A549 (cell line): ENCODE results near the gene LRRC2. TPM values are rescaled to one million over a fixed set of nuclear protein-coding genes. Genes with fewer than 3 reads are reported as not detected.

Experiments
- ATAC-seq, 2 experiments: fragments of 200-7000 bp in 1 of 2; fragments of >200 bp in 1 of 2; cut with Nextera tagmentation in 1 of 2; cut with Tn5 transposase in 1 of 2; 3 replicates each; pipeline versions ENCODE4 v1.8.0 to v1.9.1; 2018 to 2020; ENCODE audit warnings: mild to moderate bottlenecking in 1 of 2, moderate library complexity in 1 of 2
- CTCF ChIA-PET: fragments of 300-600 bp; sonication (Branson Sonifier 250); formaldehyde crosslinking; extraction: SDS; loops from one replicate; lab custom pipeline; 2021; ENCODE audit warnings: antibody characterized with exemption, inconsistent platforms; lab: Yijun Ruan, JAX
- POLR2A ChIA-PET: fragments of 350-600 bp; formaldehyde crosslinking; extraction: SDS; loops from one replicate; lab custom pipeline; 2021; ENCODE audit warnings: antibody characterized with exemption, inconsistent platforms; lab: Yijun Ruan, JAX
- DNase-seq, 2 experiments: peaks; one replicate each; pipeline versions ENCODE4 v3.0.0 to v3.0.0-alpha.2; 2011 to 2016; ENCODE audit warnings: low read depth in 1 of 2, low spot score in 1 of 2
- FAIRE-seq: peaks from 2 replicates; lab custom pipeline; 2011; peaks lifted over from hg19 to GRCh38; lab: Jason Lieb, UNC
- H3K27ac ChIP-seq, 2 experiments: fragments of >200 bp; sonication (Bioruptor Twin); formaldehyde crosslinking; 3 replicates each; pipeline ENCODE4 v1.5.1; 2016 to 2017
- H3K4me1 ChIP-seq: fragments of >200 bp; sonication (Bioruptor Twin); formaldehyde crosslinking; 3 replicates; pipeline ENCODE4 v1.6.1; 2016
- H3K4me2 ChIP-seq: fragments of >200 bp; sonication (Bioruptor Twin); formaldehyde crosslinking; 3 replicates; pipeline ENCODE4 v1.6.1; 2016
- H3K4me3 ChIP-seq: fragments of >200 bp; sonication (Bioruptor Twin); formaldehyde crosslinking; 3 replicates; pipeline ENCODE4 v1.5.1; 2016
- H3K9me3 ChIP-seq: fragments of >200 bp; sonication (Bioruptor Twin); formaldehyde crosslinking; 3 replicates; pipeline ENCODE4 v1.6.1; 2016
- BCL3 ChIP-seq: fragments of >200 bp; sonication (Bioruptor Twin); formaldehyde crosslinking; IDR thresholded peaks from 3 replicates; pipeline ENCODE4 v1.6.1; 2016
- BHLHE40 ChIP-seq: IDR thresholded peaks from 2 replicates; pipeline ENCODE4 v1.6.1; 2012; ENCODE audit warnings: low read depth, low read length, inconsistent platforms
- CHD2 ChIP-seq: fragments of 150-350 bp; IDR thresholded peaks from 2 replicates; pipeline ENCODE4 v1.6.1; 2014; ENCODE audit warnings: low read length; ENCODE audit not compliant: partially characterized antibody
- EHF ChIP-seq: fragments of 250-450 bp; sonication (Bioruptor Pico); IDR thresholded peaks from 2 replicates; pipeline ENCODE4 v1.5.0; 2020; ENCODE audit warnings: mild to moderate bottlenecking
- EHMT2 ChIP-seq: fragments of 200-600 bp; sonication (generic); IDR thresholded peaks from 2 replicates; pipeline ENCODE4 v1.6.1; 2016; ENCODE audit warnings: antibody characterized with exemption, low read depth, mild to moderate bottlenecking, moderate library complexity
- EP300 ChIP-seq, 2 experiments: fragments of >200 bp; sonication (Bioruptor Twin); formaldehyde crosslinking; IDR thresholded peaks; 2 replicates in 1 of 2; 3 replicates in 1 of 2; pipeline ENCODE4 v1.6.1; 2016 to 2017
- FOSL2 ChIP-seq, 2 experiments: fragments of 450-650 bp in 1 of 2; fragments of >200 bp in 1 of 2; sonication (Bioruptor Twin) in 1 of 2; formaldehyde crosslinking; IDR thresholded peaks; 2 replicates each; pipeline versions ENCODE4 v1.5.0 to v1.6.1; 2016 to 2020; ENCODE audit warnings: mild to moderate bottlenecking in 1 of 2, moderate library complexity in 1 of 2
- FOXS1 ChIP-seq: fragments of 250-450 bp; sonication (Bioruptor Pico); IDR thresholded peaks from 2 replicates; pipeline ENCODE4 v1.5.0; 2020; ENCODE audit warnings: mild to moderate bottlenecking, moderate library complexity
- HDAC2 ChIP-seq: fragments of 200-600 bp; sonication (generic); IDR thresholded peaks from 2 replicates; pipeline ENCODE4 v1.6.1; 2016
- HMGXB4 ChIP-seq: fragments of 250-450 bp; sonication (Bioruptor Pico); IDR thresholded peaks from 2 replicates; pipeline ENCODE4 v1.5.0; 2021; ENCODE audit warnings: mild to moderate bottlenecking, moderate library complexity, borderline replicate concordance
- HOXB5 ChIP-seq: fragments of 250-450 bp; sonication (Bioruptor Pico); IDR thresholded peaks from 2 replicates; pipeline ENCODE4 v1.5.0; 2020; ENCODE audit warnings: mild to moderate bottlenecking, moderate library complexity
- JUN ChIP-seq, 2 experiments: fragments of >200 bp; sonication (Bioruptor Twin); formaldehyde crosslinking; IDR thresholded peaks; 2 replicates in 1 of 2; 3 replicates in 1 of 2; pipeline ENCODE4 v1.6.1; 2016 to 2017
- JUNB ChIP-seq: fragments of >200 bp; sonication (Bioruptor Twin); formaldehyde crosslinking; IDR thresholded peaks from 2 replicates; pipeline ENCODE4 v1.6.1; 2016
- KDM1A ChIP-seq: fragments of 200-600 bp; sonication (generic); IDR thresholded peaks from 2 replicates; pipeline ENCODE4 v1.6.1; 2016; ENCODE audit warnings: low read depth, mild to moderate bottlenecking
- PHF8 ChIP-seq: fragments of 200-600 bp; sonication (generic); IDR thresholded peaks from 2 replicates; pipeline ENCODE4 v1.6.1; 2016; ENCODE audit warnings: low read depth, mild to moderate bottlenecking, antibody characterized with exemption, moderate library complexity, borderline replicate concordance
- RARB ChIP-seq: fragments of 250-450 bp; sonication (Bioruptor Pico); IDR thresholded peaks from 2 replicates; pipeline ENCODE4 v1.8.0; 2021; ENCODE audit warnings: mild to moderate bottlenecking, moderate library complexity
- RCOR1 ChIP-seq: fragments of 150-350 bp; IDR thresholded peaks from 2 replicates; pipeline ENCODE4 v1.6.1; 2014; ENCODE audit warnings: antibody characterized with exemption, low read length, low read depth
- REST ChIP-seq: fragments of 200-600 bp; sonication (generic); IDR thresholded peaks from 2 replicates; pipeline ENCODE4 v1.6.1; 2016; ENCODE audit warnings: antibody characterized with exemption, mild to moderate bottlenecking, moderate library complexity
- RNF2 ChIP-seq: fragments of 200-600 bp; sonication (generic); IDR thresholded peaks from 2 replicates; pipeline ENCODE4 v1.6.1; 2016; ENCODE audit warnings: low read depth, mild to moderate bottlenecking, antibody characterized with exemption, moderate library complexity, borderline replicate concordance
- SREBF2 ChIP-seq: fragments of 450-650 bp; IDR thresholded peaks from 2 replicates; pipeline ENCODE4 v1.6.1; 2014; ENCODE audit warnings: mild to moderate bottlenecking, moderate library complexity
- TFCP2L1 ChIP-seq: fragments of 250-450 bp; sonication (Bioruptor Pico); IDR thresholded peaks from 2 replicates; pipeline ENCODE4 v1.5.0; 2021; ENCODE audit warnings: mild to moderate bottlenecking
- ZFP36 ChIP-seq: fragments of 450-650 bp; IDR thresholded peaks from 2 replicates; pipeline ENCODE4 v1.6.1; 2014; ENCODE audit warnings: borderline replicate concordance; ENCODE audit not compliant: partially characterized antibody
- ZNF302 ChIP-seq: fragments of 250-450 bp; sonication (Bioruptor Pico); IDR thresholded peaks from 2 replicates; pipeline ENCODE4 v1.9.0; 2021; ENCODE audit warnings: inconsistent platforms, mild to moderate bottlenecking, moderate library complexity
- ZSCAN20 ChIP-seq: fragments of 250-450 bp; sonication (Bioruptor Pico); IDR thresholded peaks from 2 replicates; pipeline ENCODE4 v1.8.0; 2022; ENCODE audit warnings: mild to moderate bottlenecking, moderate library complexity
- WGBS: methylation state at CpG from one replicate; pipeline ENCODE4 v1.1.6; 2017; ENCODE audit errors: missing lambda C conversion rate; 5-methylcytosine and 5-hydroxymethylcytosine counted together
- polyA plus RNA-seq, 4 experiments: library from polyadenylated mRNA; depleted of rRNA in 3 of 4; stranded (reverse); fragments of >200 nt; fragmentation: RNase III in 1 of 4; extraction: RNeasy Plus Mini Kit Qiagen cat#74134 plus additional on column Dnase treatment in 1 of 4; gene quantifications; 2 replicates in 3 of 4; 3 replicates in 1 of 4; pipeline ENCODE4 v1.2.3, GENCODE V29; 2011 to 2017
- TF ChIP-seq, protein P1 (sequence below): fragments of 450-650 bp; IDR thresholded peaks from 2 replicates; pipeline ENCODE4 v1.6.1; 2014; ENCODE audit warnings: antibody characterized with exemption

LRRC2 gene
- polyA plus RNA-seq, 2 of the 4 experiments (the other 2 are of a cell fraction), result not detected

GRCh38 chr3:46472736-46473135 lies 93.4 kb downstream of the LRRC2 start:
- FAIRE-seq, result no peak
- ATAC-seq, result no peak
- Histone ChIP-seq H3K4me2 (no peak overlapping the region), H3K9me3 (0 out of 3 replicates have a peak, but pooled peaks cover 3% of the 10 kb centered on the region), H3K27ac (no peak overlapping the region), H3K4me1 (no peaks in the 10 kb centered on the region), H3K4me3 (no peak overlapping the region)
- ChIA-PET CTCF (interaction anchor here (0.6 to 2.0 kb wide), 3 partner anchors 16 to 85 kb away, joined by 5 to 9 read pairs (median 6); no protein-coding TSS in a partner anchor), POLR2A (no interaction called here)
- WGBS, result 6% methylated on average over 2 of the region's 2 CpGs
- TF ChIP-seq EHF (CRISPR knock-in tag), result no peak
- TF ChIP-seq FOXS1 (CRISPR knock-in tag), result no peak
- TF ChIP-seq EP300 (IDR thresholded peaks at IDR 0.05), result no peak
- TF ChIP-seq HOXB5 (CRISPR knock-in tag), result no peak
- no peak for TF ChIP-seq BHLHE40
- no peak for TF ChIP-seq ZNF302 (CRISPR knock-in tag)
- TF ChIP-seq JUN (IDR thresholded peaks at IDR 0.05), result no peak
- TF ChIP-seq KDM1A, result no peak
- TF ChIP-seq CHD2, result no peak
- TF ChIP-seq FOSL2 (IDR thresholded peaks at IDR 0.05), result no peak
- TF ChIP-seq FOSL2 (CRISPR knock-in tag; IDR thresholded peaks at IDR 0.05), result no peak
- TF ChIP-seq BCL3, result no peak
- DNase-seq, result no peak

GRCh38 chr3:46471371-46471914 lies 94.7 kb downstream of the LRRC2 start:
- FAIRE-seq, result no peak
- 33% methylated on average over 5 of the region's 5 CpGs for WGBS
- H3K4me1 ChIP-seq, result no peaks in the 10 kb centered on the region
- TF ChIP-seq RCOR1, result no peak
- TF ChIP-seq JUNB, result no peak
- no peak for TF ChIP-seq BCL3
- TF ChIP-seq TFCP2L1 (CRISPR knock-in tag), result no peak
- no peak for TF ChIP-seq PHF8
- TF ChIP-seq, protein P1, sequence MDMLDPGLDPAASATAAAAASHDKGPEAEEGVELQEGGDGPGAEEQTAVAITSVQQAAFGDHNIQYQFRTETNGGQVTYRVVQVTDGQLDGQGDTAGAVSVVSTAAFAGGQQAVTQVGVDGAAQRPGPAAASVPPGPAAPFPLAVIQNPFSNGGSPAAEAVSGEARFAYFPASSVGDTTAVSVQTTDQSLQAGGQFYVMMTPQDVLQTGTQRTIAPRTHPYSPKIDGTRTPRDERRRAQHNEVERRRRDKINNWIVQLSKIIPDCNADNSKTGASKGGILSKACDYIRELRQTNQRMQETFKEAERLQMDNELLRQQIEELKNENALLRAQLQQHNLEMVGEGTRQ, result no peak
- no peak for TF ChIP-seq RARB (CRISPR knock-in tag)
- TF ChIP-seq RNF2, result no peak
- TF ChIP-seq, all 56 proteins: peak for 0
- Histone ChIP-seq H3K4me3 (no peak overlapping the region), H3K27ac (no peak overlapping the region), H3K9me3 (0 out of 3 replicates have a peak, but pooled peaks cover 3% of the 10 kb centered on the region), H3K4me2 (no peak overlapping the region)
- ChIA-PET CTCF (interaction anchor here (0.8 to 2.5 kb wide), 4 partner anchors 18 to 115 kb away, joined by 3 to 10 read pairs (median 8); no protein-coding TSS in a partner anchor), POLR2A (no interaction called here)
- DNase-seq, result no peak
- no peak for ATAC-seq

- H3K4me1 ChIP-seq, result no peaks in the 10 kb centered on the region
- H3K9me3 ChIP-seq, result 0 out of 3 replicates have a peak, but pooled peaks cover 3% of the 10 kb centered on the region
- H3K4me3 ChIP-seq, result no peak overlapping the region
- ChIA-PET POLR2A (no interaction called here), CTCF (interaction anchor here (0.8 to 2.5 kb wide), 3 partner anchors 18 to 116 kb away, joined by 3 to 10 read pairs (median 7); no protein-coding TSS in a partner anchor)
- no peak overlapping the region for H3K4me2 ChIP-seq
- 35% methylated on average over 4 of the region's 4 CpGs for WGBS
- DNase-seq (no peak), ATAC-seq (no peak), FAIRE-seq (no peak)
- H3K27ac ChIP-seq, result no peak overlapping the region
- TF ChIP-seq ZFP36 (no peak), REST (no peak), SREBF2 (no peak), HMGXB4 (CRISPR knock-in tag) (no peak), ZSCAN20 (CRISPR knock-in tag) (no peak), RARB (CRISPR knock-in tag) (no peak), HDAC2 (no peak), EHMT2 (no peak)
Measured at GRCh38 chr3:46470831-46471230, 95.3 kb downstream of the LRRC2 start.
